Measurements from ENCODE around the gene RSKR.

DNA sequence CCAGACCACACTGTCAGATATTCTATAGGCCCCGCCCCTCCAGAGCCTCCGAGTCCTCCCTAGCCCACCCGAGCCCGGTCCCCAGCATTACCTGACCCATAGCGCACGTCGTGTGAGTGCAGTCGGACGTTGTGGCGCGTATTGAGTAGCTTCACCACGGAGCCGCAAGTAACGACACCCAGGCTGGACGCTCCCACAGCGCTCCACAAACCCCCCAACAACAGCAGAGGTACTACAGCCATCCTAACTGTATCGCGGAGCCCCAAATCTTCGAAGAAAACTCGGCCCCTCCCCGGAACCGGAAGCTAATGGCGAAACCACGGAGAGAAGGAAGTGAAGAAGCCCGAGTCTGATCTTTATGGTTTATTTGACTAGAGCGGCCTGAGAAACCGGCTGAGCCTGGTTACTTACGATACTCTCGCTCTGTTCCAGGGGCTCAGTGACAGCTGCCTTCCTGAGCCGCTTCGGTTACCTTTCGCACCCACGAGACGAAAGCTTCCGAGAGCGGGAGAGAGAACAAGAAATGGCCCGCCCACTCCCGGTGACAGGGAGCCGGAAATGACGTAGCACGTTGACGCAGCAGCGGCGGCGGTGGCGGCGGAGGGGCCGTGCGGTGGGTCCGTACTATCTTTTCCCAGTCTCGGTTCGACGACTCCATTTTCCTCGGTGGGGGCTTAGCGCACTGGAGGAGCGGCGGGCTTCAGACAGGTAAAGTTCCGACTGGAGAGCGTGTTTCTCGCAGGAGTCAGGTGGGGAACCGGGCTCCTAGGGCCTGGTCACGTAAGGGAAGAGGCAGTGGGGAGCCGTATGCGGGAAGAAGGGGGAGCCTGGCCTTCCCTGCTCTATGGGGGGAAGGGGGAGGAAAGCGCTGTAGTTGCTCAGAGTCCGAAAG, 47.9 kb upstream of the RSKR start, which contains the start of the genes SDF2 and SUPT6H:
- TF ChIP-seq, protein P1, sequence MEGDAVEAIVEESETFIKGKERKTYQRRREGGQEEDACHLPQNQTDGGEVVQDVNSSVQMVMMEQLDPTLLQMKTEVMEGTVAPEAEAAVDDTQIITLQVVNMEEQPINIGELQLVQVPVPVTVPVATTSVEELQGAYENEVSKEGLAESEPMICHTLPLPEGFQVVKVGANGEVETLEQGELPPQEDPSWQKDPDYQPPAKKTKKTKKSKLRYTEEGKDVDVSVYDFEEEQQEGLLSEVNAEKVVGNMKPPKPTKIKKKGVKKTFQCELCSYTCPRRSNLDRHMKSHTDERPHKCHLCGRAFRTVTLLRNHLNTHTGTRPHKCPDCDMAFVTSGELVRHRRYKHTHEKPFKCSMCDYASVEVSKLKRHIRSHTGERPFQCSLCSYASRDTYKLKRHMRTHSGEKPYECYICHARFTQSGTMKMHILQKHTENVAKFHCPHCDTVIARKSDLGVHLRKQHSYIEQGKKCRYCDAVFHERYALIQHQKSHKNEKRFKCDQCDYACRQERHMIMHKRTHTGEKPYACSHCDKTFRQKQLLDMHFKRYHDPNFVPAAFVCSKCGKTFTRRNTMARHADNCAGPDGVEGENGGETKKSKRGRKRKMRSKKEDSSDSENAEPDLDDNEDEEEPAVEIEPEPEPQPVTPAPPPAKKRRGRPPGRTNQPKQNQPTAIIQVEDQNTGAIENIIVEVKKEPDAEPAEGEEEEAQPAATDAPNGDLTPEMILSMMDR (IDR thresholded peaks at IDR 0.05) = no peak
- TF ChIP-seq RAD21 (conservative IDR thresholded peaks at IDR 0.05 in 1 of 2, IDR thresholded peaks at IDR 0.05 in 1 of 2) (no peak), CHD2 (IDR thresholded peaks at IDR 0.05; ENCODE audit: low read length, partially characterized antibody) (no peak), ESRRA (IDR thresholded peaks at IDR 0.05; ENCODE audit: borderline replicate concordance, low read length) (no peak), MAFK (IDR thresholded peaks at IDR 0.05; ENCODE audit: partially characterized antibody) (no peak), POLR2A (IDR thresholded peaks at IDR 0.05; ENCODE audit: low read length) (peak; percentile 90), PHF8 (IDR thresholded peaks at IDR 0.05; ENCODE audit: borderline replicate concordance, low read depth) (peak; percentile 94), RCOR1 (IDR thresholded peaks at IDR 0.05; ENCODE audit: low read depth, low read length) (no peak), E2F6 (IDR thresholded peaks at IDR 0.05; ENCODE audit: borderline replicate concordance, low read depth) (peak; percentile 71; the same call in 1 of the 2 replicates), BHLHE40 (IDR thresholded peaks at IDR 0.05; ENCODE audit: low read depth, low read length) (no peak), FOSL2 (IDR thresholded peaks at IDR 0.05) (no peak), FOSL2 (CRISPR knock-in tag; IDR thresholded peaks at IDR 0.05) (peak; percentile 20; the same call in 1 of the 2 replicates)
- TF ChIP-seq, protein P2, sequence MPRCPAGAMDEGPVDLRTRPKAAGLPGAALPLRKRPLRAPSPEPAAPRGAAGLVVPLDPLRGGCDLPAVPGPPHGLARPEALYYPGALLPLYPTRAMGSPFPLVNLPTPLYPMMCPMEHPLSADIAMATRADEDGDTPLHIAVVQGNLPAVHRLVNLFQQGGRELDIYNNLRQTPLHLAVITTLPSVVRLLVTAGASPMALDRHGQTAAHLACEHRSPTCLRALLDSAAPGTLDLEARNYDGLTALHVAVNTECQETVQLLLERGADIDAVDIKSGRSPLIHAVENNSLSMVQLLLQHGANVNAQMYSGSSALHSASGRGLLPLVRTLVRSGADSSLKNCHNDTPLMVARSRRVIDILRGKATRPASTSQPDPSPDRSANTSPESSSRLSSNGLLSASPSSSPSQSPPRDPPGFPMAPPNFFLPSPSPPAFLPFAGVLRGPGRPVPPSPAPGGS (IDR thresholded peaks at IDR 0.05) = peak; percentile 80; the same call in 2 of the 3 replicates
- TF ChIP-seq, protein P3, sequence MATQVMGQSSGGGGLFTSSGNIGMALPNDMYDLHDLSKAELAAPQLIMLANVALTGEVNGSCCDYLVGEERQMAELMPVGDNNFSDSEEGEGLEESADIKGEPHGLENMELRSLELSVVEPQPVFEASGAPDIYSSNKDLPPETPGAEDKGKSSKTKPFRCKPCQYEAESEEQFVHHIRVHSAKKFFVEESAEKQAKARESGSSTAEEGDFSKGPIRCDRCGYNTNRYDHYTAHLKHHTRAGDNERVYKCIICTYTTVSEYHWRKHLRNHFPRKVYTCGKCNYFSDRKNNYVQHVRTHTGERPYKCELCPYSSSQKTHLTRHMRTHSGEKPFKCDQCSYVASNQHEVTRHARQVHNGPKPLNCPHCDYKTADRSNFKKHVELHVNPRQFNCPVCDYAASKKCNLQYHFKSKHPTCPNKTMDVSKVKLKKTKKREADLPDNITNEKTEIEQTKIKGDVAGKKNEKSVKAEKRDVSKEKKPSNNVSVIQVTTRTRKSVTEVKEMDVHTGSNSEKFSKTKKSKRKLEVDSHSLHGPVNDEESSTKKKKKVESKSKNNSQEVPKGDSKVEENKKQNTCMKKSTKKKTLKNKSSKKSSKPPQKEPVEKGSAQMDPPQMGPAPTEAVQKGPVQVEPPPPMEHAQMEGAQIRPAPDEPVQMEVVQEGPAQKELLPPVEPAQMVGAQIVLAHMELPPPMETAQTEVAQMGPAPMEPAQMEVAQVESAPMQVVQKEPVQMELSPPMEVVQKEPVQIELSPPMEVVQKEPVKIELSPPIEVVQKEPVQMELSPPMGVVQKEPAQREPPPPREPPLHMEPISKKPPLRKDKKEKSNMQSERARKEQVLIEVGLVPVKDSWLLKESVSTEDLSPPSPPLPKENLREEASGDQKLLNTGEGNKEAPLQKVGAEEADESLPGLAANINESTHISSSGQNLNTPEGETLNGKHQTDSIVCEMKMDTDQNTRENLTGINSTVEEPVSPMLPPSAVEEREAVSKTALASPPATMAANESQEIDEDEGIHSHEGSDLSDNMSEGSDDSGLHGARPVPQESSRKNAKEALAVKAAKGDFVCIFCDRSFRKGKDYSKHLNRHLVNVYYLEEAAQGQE (IDR thresholded peaks at IDR 0.05) = no peak; the same call in 1 of the 2 replicates
- TF ChIP-seq, protein P4, sequence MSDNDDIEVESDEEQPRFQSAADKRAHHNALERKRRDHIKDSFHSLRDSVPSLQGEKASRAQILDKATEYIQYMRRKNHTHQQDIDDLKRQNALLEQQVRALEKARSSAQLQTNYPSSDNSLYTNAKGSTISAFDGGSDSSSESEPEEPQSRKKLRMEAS (IDR thresholded peaks at IDR 0.05) = peak; percentile 76

Data from A549 (cell line).